Activated T-helper 1 cell treated with Interleukin-2 at 50 U/mL for 16 hours (primary cell): ENCODE data around the gene RPL27.
A peak's percentile ranks its signal among the peaks of the same experiment; 100 is the strongest.

Experiments
- DNase-seq: peaks from one replicate; pipeline ENCODE4 v3.0.0-alpha.2; 2020; ENCODE audit warnings: low read depth

Gene RPL27

DNA sequence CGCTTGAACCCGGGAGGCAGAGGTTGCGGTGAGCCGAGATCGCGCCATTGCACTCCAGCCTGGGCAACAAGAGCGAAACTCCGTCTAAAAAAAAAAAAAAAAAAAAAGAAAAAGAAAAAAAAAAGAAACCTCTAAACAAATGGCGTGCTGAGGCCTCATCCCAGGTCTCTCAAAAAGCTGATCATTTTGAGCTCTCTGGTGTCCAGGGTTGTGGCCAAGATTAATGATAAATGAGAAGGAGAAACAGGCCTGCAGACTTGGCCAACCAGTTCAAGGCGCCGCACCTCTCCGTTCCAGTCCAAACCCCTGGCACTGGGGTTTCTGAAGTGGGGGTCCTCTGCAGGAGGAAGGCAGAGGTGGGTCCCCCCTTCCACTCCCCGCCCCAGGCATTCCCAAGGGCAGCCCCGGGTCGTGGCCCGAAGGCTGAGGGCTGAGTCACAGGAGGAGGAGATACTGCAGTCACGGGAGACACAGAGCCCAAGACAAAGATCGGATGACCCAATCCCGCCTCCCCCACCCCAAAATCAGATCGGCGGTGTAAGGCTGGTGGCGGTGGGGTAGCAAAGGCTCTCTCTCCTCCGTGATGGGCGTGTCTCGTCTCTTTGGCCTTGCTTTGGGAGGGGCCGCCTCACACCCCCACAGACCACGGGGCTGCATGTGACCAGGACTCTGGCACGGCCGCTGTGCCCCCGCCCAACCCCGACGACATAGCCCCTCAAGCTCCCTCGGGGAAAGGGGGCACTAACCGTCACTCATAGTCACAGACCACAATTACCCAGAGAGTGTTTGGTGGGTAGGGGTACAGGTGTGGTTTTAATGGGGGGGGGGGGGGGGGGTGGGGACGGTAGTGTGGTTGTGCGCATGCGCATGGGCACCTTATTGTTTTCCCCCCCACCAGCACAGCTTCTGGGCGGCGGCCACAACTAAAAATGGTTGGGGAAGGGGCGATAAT is 22.8 kb downstream of the RPL27 start:
- no peak for DNase-seq

DNA sequence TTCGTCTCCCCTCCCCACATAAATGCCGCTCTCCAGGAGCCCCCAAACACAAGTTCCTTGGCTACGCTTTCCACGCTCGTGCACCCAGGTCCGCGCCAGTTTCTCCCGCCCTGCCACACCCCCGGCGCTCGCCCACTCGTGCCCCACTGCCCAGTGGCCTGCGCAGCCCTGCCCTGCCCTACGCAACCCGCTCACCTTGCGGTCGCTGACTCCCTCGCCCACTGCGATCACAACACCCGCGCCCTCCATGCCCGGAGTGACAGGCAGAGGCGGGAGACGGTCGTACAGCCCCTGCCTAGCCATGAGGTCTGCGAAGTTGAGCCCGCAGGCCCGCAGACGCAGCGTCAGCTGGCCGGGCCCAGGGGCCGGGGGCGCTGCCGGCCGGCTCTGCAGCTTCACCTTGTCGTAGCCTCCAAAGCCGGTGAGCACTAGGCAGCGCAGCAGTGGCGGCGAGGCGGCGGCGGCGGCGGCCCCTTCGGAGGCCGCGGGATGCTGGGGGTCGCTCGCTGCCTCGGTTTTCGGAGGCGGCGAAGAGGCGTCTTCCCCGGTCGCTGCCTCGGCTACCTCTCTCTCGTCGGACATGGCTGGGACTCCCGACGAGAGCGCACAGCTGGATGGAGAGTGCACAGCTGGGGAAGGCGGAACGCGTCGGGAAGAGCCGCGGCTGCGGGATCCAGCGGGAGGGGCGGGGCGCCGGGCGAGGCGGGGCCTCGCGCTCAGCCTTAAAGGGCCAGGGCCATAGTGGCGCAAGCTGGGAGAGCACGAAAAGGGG is 23.7 kb downstream of the RPL27 start, which contains the start of gene VAT1:
Gene VAT1, minus strand, starts transcription at position 645 of the 772 bp plus-strand sequence. Its CDS starts 63 bp downstream, at position 582.
- peak; percentile 47 for DNase-seq

- DNase-seq, result peak; percentile 59
These were observed 26.4 kb downstream of the RPL27 start, which contains the start of gene RND2 for GRCh38 chr17:43024407-43025289. Gene RND2, plus strand, starts transcription at chr17:43025231. Its CDS starts 117 bp downstream, at chr17:43025348.

- no peak for DNase-seq
These were observed 27.1 kb downstream of the RPL27 start for GRCh38 chr17:43025290-43025657.

DNA sequence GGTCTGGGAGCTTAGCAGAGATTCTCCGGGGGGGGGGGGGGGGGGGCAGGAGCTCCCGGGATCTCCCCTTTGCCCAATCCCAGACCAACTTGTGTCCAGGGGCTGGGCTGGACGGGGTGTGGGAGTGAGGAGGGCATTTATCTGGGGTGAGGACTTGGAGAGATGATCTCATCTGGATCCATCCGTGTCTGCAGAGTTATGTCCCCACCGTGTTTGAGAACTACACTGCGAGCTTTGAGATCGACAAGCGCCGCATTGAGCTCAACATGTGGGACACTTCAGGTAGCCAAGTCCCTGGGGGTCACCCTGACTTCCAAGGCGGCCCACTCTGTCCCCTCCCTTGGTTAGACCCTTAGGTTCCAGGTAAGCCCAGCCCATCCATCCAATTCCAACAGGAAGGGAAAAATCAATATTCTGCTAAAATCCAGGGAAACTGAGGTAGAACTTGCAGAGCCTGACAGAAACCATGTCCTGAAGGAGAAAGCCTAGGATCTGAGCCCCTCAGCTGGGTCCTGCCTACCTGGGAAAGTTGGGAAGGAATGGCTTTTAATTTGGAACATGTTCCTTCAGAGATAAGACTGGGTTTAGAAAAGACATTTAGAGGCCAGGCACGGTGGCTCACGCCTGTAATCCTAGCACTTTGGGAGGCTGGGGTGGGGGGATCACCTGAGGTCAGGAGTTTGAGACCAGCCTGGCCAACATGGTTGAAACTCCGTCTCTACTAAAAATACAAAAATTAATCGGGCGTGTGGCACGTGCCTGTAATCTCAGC is 27.7 kb downstream of the RPL27 start:
- no peak for DNase-seq

DNA sequence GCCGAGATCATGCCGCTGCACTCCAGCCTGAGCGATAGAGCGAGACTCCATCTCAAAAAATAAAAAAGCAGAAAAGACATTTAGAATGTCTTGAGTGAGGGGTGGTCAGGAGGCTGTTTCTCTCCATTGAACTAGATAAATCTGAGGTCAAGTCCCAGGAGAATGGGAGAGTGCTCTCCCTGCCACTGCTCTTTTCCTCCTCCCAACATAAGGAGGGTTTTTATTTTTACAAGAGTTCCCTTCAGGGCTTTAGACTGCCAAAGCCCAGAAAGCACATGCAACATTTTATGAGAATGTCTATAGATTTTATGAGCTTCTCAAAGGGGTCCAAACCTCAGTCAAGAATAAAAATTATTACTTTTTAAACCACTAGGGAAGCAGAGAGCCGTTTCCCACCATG is 28.4 kb downstream of the RPL27 start:
- no peak for DNase-seq

DNA sequence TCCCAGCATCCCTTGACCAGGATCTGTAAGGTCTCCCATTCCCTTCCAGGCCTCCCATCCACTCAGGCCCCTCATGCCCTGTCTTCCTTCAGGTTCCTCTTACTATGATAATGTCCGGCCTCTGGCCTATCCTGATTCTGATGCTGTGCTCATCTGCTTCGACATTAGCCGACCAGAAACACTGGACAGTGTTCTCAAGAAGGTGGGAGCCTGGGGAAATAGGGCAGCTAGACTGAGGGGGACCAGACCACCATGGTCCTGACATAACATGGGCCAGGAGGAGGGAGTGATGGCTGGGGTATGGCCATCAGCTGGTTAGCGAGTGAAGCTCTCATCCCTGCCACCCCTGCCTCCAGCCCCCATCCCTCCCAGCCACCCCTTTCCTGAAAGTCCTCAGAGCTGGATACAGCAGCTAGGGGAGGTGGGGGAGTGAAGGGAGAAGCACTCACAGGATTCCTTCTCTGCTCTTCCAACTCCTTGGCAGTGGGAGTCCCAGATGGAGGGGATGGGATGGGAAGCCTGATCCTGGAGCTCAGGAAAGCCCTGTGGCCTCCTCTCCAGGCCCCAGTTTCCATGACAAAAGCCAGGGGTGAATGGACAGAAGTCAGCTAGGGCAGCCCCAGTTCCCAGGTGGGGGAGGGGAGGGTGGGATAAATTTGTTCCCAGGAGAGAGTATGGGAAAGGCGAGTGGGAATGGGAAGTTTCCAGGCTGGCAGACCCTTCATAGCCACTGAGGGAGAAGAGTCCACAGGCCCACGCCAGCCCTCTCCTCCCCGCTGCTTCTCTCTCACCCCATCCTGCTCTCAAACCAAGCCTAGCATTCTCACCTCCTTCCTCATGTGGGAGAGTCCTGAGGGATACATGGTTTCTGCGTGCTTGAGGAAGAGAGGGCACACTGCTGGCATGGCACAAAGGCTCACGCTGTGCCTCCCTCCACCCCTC is 29.1 kb downstream of the RPL27 start:
- no peak for DNase-seq

- DNase-seq, result no peak
These were observed 30.1 kb downstream of the RPL27 start for GRCh38 chr17:43028221-43028861.

DNA sequence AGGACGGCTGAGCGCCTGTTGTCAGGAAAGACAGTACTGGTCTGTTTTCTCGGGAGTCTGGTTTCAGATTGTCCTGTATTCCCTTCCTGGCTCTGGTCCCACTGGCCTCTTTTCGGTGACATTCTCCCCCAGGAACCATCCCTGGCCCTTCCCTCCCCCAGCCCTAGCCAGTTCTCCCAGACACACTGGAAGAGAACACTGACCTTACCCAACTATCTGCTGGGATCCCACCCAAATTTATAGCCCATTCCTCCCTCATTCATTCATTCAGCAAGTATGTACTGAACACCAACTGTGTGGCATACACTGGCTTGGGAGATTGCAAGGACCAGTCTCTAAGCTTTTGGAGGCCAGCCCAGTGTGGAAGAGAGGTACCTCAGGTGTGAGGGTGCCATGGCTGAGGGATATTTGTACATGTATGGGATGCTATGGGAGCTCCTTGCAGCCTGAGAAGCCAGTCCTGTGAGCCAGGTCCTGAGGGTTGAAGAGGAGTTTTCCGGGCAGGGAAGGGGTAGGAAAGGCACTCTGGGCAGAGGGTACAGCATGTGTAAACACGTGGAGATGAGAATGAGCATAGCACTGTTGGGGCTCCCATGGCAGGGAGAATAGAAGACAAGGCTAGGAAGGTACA is 32.0 kb downstream of the RPL27 start:
- no peak for DNase-seq

DNA sequence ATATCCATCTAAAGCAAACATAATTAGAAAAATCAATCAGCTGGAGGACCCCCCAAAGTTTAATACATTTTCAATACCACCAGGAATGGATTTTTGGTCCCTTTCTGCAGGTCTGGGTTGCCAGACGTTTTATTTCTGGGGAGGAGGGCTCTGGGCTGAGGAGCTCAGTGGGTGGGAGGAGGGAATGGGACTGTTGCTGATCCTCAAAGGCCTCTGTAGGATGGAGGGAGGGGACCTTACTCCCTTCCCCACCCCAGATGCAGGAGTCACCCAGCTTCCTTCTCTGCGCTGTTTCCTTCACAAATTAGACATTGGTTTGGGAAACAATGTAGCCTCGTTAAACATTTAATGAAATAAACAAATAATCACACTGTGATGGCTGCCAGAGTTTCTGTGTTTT is 33.4 kb downstream of the RPL27 start:
- no peak for DNase-seq

DNA sequence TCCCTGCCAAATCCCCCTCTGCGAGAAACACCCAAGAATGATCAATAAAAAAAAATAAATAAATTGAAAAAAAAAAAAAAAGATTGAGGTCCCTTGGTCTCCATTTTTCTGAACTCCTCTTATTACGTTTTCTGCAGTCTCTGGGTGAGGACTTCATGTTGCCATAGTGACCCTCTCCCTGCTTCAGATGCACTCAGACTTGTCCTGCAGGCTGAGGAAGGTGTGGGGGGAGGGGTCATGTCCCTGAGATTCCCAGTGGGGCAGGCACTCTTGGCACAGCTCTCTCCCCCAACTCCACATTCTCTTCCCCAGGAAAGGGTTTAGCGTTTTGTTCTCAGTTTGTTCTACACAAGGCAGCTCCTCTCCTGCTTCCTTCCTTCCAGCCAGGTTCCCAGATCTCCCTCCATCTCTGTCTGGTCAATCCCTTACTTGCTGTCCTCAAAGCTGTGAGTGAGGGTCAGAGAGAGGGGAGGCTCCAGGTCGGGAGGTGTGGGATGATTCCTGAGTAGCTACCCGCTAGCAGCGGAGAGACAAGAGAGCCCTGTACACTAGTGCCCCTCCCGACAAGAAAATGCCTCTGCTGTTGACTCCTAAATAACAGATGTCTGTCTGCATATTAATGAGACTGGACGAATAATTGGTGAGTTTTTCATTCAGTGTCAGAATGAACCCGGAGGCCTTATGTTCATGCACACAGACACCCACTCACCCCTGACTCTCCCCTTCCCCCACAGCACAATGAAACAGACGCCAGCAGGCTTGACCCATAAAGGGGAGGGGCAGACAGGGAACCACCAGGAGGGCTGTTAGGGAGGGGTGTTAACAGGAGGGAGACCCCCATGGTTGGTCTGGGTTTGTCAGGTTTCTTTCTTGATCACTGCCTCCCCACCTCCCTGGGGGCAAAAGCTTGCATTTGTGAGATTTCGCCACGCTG is 36.0 kb downstream of the RPL27 start:
- DNase-seq, result no peak

- DNase-seq, result no peak
These were observed 36.7 kb downstream of the RPL27 start for GRCh38 chr17:43034894-43035293.

DNA sequence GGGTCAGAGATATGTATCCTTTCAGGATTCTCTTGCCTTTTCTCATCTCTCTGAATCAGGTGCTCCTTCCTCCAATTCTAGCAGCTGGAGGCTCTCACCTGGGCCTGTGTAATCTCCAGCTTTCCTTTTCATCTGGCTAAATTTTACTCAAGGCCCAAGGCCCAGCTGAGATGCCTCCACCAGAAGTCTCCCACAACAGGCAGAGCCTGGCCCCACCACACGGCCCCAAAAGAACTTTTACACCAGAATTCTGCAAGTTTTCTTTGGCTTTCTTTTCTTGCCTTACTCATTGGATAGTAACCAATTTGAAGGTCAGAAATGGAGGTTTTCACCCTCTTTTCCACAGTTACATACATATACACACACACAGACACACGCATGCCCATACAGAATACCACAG is 41.4 kb downstream of the RPL27 start:
- no peak for DNase-seq

DNA sequence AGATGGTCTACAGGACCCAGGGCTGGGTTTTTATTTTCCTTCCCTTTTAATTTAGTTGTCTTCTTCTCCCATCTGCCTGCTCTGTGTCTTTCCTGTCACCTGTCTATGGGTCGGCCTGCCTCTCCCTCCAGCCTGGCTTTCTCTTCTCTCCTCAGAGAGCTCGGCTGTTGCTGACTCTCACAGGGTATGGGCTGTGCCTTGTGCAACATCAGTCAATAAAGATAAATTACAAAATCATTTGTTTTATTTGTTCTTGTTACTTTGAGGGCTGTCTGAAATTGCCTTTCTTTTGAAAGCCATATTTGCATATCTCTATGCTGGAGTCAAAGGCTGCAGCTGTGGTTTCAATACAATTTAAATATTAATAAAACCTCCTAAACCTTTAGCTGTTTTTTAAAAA is 42.4 kb downstream of the RPL27 start:
- DNase-seq, result no peak

GRCh38 chr17:43042025-43042628 is 43.9 kb downstream of the RPL27 start:
- DNase-seq, result no peak

DNA sequence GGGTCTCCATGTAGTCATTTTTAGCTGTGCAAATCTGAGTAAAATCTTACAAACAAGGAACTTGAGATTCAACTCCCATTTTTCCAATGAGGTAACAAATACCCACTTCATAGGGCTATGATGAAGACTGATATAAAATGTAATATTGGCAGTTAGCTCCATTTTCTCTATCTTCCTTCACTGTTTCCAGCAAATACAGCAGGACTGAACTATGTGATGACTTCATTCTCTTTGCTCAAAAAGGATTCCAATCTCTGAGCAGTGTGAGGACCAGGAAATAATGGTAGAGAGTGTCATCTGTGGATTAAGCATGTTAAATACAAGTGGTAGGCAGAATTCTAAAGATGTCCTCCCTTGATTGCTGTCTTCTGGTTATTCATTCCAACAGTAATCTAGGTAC is 45.1 kb downstream of the RPL27 start:
- DNase-seq, result no peak

DNA sequence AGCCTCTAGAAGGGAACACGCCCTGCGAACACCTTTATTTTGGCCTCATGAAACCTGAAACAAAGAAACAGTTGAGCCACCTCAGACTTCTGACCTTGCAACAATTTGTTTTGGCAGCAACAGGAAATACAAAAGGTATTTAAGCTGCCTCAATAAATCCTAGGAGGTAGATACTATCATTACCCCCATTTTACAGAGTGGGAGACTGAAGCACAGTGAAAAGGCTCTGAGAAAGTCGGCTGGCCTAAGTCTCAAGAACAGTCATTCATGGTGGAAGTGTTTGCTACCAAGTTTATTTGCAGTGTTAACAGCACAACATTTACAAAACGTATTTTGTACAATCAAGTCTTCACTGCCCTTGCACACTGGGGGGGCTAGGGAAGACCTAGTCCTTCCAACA is 45.8 kb downstream of the RPL27 start:
- no peak for DNase-seq
